Measurements from ENCODE around the gene CRISPLD2. TPM values are rescaled to one million over a fixed set of nuclear protein-coding genes. Genes with fewer than 3 reads are reported as not detected.

CRISPLD2 gene
- total RNA-seq, 2 experiments from 2014 or later: 0.47 to 0.99 TPM

DNA sequence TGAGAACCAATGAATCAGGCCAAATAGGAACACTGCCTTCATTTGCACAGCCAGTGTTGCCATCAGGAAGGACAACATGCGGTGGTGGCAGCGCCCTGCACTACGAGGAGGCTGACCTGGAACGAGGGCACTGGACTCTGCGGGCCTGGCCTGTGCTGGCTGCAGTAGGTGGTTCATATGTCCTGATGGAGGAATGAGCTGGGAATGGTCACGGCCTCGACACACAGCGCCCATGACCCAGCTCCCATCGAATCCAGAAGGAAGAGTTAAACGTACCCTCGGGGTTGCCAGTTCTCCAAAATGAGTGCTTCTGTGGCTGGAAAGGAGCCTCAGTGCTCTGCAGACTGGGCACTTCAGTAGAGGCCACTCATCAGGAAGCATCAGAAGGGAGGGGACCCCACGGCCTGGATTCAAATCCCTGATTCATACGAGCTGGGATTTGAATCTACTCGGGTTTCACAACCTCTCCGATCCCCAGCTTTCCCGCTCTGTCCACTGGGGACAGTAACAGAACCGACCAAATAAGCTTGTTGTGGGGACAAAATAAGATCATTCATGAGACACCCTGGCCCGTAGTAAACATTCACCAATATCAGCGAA is 106.1 kb downstream of the CRISPLD2 start:
- ChIA-PET CTCF (ENCODE audit: unreplicated experiment) (no interaction called here), POLR2A (no interaction called here)
- intact Hi-C loops (cut with micrococcal nuclease; ENCODE audit: unreplicated experiment): loop anchor here (1.0 kb wide), 2 partner anchors 26 to 44 kb away; no protein-coding TSS in a partner anchor
- Histone ChIP-seq H3K4me3 (ENCODE audit: low read depth, low read length, poor library complexity, severe bottlenecking) (no peak overlapping the region), H3K9me2 (ENCODE audit: insufficient read depth, low read length) (no peaks in the 10 kb centered on the region), H2AFZ (ENCODE audit: low read length) (no peak overlapping the region), H4K20me1 (ENCODE audit: insufficient read depth, low read length) (no peaks in the 10 kb centered on the region), H3K4me2 (ENCODE audit: low read length) (no peak overlapping the region), H3K27ac (ENCODE audit: low read depth, low read length, poor library complexity, severe bottlenecking) (no peak overlapping the region), H3K9me3 (ENCODE audit: low read length) (no peaks in the 10 kb centered on the region), H3K4me1 (ENCODE audit: insufficient read depth, low read length, poor library complexity, severe bottlenecking) (no peaks in the 10 kb centered on the region), H3K36me3 (ENCODE audit: insufficient read depth, low read length) (no peaks in the 10 kb centered on the region), H3K79me2 (ENCODE audit: insufficient read depth, low read depth, low read length) (no peaks in the 10 kb centered on the region)
- DNase-seq (ENCODE audit: low spot score): no peak
- no peak for TF ChIP-seq EZH2phosphoT487 (IDR thresholded peaks at IDR 0.05; ENCODE audit: borderline replicate concordance, low read depth, low read length)
- TF ChIP-seq, protein P1, sequence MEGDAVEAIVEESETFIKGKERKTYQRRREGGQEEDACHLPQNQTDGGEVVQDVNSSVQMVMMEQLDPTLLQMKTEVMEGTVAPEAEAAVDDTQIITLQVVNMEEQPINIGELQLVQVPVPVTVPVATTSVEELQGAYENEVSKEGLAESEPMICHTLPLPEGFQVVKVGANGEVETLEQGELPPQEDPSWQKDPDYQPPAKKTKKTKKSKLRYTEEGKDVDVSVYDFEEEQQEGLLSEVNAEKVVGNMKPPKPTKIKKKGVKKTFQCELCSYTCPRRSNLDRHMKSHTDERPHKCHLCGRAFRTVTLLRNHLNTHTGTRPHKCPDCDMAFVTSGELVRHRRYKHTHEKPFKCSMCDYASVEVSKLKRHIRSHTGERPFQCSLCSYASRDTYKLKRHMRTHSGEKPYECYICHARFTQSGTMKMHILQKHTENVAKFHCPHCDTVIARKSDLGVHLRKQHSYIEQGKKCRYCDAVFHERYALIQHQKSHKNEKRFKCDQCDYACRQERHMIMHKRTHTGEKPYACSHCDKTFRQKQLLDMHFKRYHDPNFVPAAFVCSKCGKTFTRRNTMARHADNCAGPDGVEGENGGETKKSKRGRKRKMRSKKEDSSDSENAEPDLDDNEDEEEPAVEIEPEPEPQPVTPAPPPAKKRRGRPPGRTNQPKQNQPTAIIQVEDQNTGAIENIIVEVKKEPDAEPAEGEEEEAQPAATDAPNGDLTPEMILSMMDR (conservative IDR thresholded peaks at IDR 0.05; ENCODE audit: low read length): no peak
- no TSS peak for BruUV-seq (replicated peaks)

GRCh38 chr16:84926462-84926861 is 106.7 kb downstream of the CRISPLD2 start:
- Histone ChIP-seq H4K20me1 (ENCODE audit: insufficient read depth, low read length) (no peaks in the 10 kb centered on the region), H3K4me1 (ENCODE audit: insufficient read depth, low read length, poor library complexity, severe bottlenecking) (no peaks in the 10 kb centered on the region), H3K36me3 (ENCODE audit: insufficient read depth, low read length) (no peaks in the 10 kb centered on the region), H3K27ac (ENCODE audit: low read depth, low read length, poor library complexity, severe bottlenecking) (no peak overlapping the region), H3K4me2 (ENCODE audit: low read length) (no peak overlapping the region), H3K4me3 (ENCODE audit: low read depth, low read length, poor library complexity, severe bottlenecking) (no peak overlapping the region), H3K9me2 (ENCODE audit: insufficient read depth, low read length) (no peaks in the 10 kb centered on the region), H3K9me3 (ENCODE audit: low read length) (no peaks in the 10 kb centered on the region), H2AFZ (ENCODE audit: low read length) (no peak overlapping the region), H3K79me2 (ENCODE audit: insufficient read depth, low read depth, low read length) (no peaks in the 10 kb centered on the region)
- ChIA-PET CTCF (ENCODE audit: unreplicated experiment) (no interaction called here), POLR2A (no interaction called here)
- intact Hi-C loops (cut with micrococcal nuclease; ENCODE audit: unreplicated experiment): no loop called here
- no TSS peak for BruUV-seq (replicated peaks)
- no peak for DNase-seq (ENCODE audit: low spot score)
- TF ChIP-seq EZH2phosphoT487 (IDR thresholded peaks at IDR 0.05; ENCODE audit: borderline replicate concordance, low read depth, low read length): no peak
- TF ChIP-seq, protein P1 (conservative IDR thresholded peaks at IDR 0.05; ENCODE audit: low read length): no peak

Data from OCI-LY7 (cell line).